SK-N-SH (cell line): ENCODE data around the gene MAP1LC3A. TPM values are rescaled to one million over a fixed set of nuclear protein-coding genes. Genes with fewer than 3 reads are reported as not detected.

Source experiments
- CTCF ChIA-PET: fragments of 300-600, 350-600 bp; formaldehyde crosslinking; extraction: SDS; loops from one replicate; lab custom pipeline; 2021; lab: Yijun Ruan, JAX
- POLR2A ChIA-PET: fragments of 350-600 bp; sonication (Branson Sonifier 250); formaldehyde crosslinking; extraction: SDS; loops from one replicate; lab custom pipeline; 2020; ENCODE audit warnings: antibody characterized with exemption, inconsistent platforms; lab: Yijun Ruan, JAX
- DNase-seq: peaks from one replicate; pipeline ENCODE4 v3.0.0; 2012
- H2AFZ ChIP-seq: fragments of 200-600 bp; sonication (generic); 2 replicates; pipeline ENCODE4 v1.8.1; 2016; ENCODE audit warnings: antibody characterized with exemption, mild to moderate bottlenecking, low read depth
- H3F3A ChIP-seq: fragments of 200-600 bp; sonication (generic); replicated peaks from 2 replicates; pipeline ENCODE3; 2016; ENCODE audit warnings: antibody characterized with exemption, mild to moderate bottlenecking; ENCODE audit not compliant: insufficient read depth
- H3K27ac ChIP-seq, 2 experiments: fragments of 200-500 bp in 1 of 2; fragments of 200-600 bp in 1 of 2; sonication (Bioruptor generic) in 1 of 2; sonication (generic), shearing (Covaris generic) in 1 of 2; 2 replicates each; pipeline versions ENCODE4 v1.5.1 to v1.6.1; 2014 to 2016; ENCODE audit warnings: low read depth in 2 of 2, inconsistent platforms in 1 of 2, low read length in 1 of 2, mild to moderate bottlenecking in 1 of 2, mixed read lengths in 1 of 2
- H3K27me3 ChIP-seq: fragments of 200-600 bp; sonication (generic), shearing (Covaris generic); 2 replicates; pipeline ENCODE4 v1.6.1; 2016; ENCODE audit warnings: mixed run types; ENCODE audit not compliant: insufficient read depth
- H3K36me3 ChIP-seq, 2 experiments: fragments of 200-500 bp in 1 of 2; fragments of 200-600 bp in 1 of 2; sonication (Bioruptor generic) in 1 of 2; sonication (generic) in 1 of 2; replicated peaks in 1 of 2; 2 replicates each; pipeline versions ENCODE3 to v1.5.1; 2014 to 2016; ENCODE audit warnings: low read length in 1 of 2, mild to moderate bottlenecking in 1 of 2; ENCODE audit not compliant: insufficient read depth in 2 of 2, control insufficient read depth in 1 of 2
- H3K4me1 ChIP-seq, 2 experiments: fragments of 200-500 bp in 1 of 2; fragments of 200-600 bp in 1 of 2; sonication (Bioruptor generic) in 1 of 2; sonication (generic), shearing (Covaris generic) in 1 of 2; 2 replicates each; pipeline versions ENCODE4 v1.5.1 to v1.6.1; 2014 to 2016; ENCODE audit warnings: low read depth in 1 of 2, low read length in 1 of 2, mixed run types in 1 of 2; ENCODE audit not compliant: insufficient read depth in 2 of 2, control insufficient read depth in 1 of 2
- H3K4me2 ChIP-seq: fragments of 200-600 bp; sonication (generic), shearing (Covaris generic); 2 replicates; pipeline ENCODE4 v1.6.1; 2017; ENCODE audit warnings: mixed run types
- H3K4me3 ChIP-seq, 2 experiments: fragments of 200-500 bp in 1 of 2; fragments of 200-600 bp in 1 of 2; sonication (Bioruptor generic) in 1 of 2; sonication (generic), shearing (Covaris generic) in 1 of 2; 2 replicates each; pipeline versions ENCODE4 v1.5.1 to v1.8.1; 2014 to 2016; ENCODE audit warnings: low read depth in 2 of 2, inconsistent platforms in 1 of 2, low read length in 1 of 2, mild to moderate bottlenecking in 1 of 2, mixed read lengths in 1 of 2, moderate library complexity in 1 of 2
- H3K79me2 ChIP-seq: fragments of 200-600 bp; sonication (generic); 2 replicates; pipeline ENCODE4 v1.8.1; 2017; ENCODE audit warnings: mild to moderate bottlenecking; ENCODE audit not compliant: insufficient read depth
- H3K9ac ChIP-seq: fragments of 200-600 bp; sonication (generic); 2 replicates; pipeline ENCODE4 v1.6.1; 2017; ENCODE audit warnings: mixed run types
- H3K9me2 ChIP-seq: fragments of 200-600 bp; sonication (generic); 2 replicates; pipeline ENCODE4 v1.6.1; 2017; ENCODE audit warnings: mixed run types
- H3K9me3 ChIP-seq: fragments of 200-600 bp; sonication (generic); 2 replicates; pipeline ENCODE4 v1.6.1; 2017; ENCODE audit warnings: mixed run types, mild to moderate bottlenecking, moderate library complexity
- H4K20me1 ChIP-seq: fragments of 200-600 bp; sonication (generic); 2 replicates; pipeline ENCODE4 v1.6.1; 2017; ENCODE audit warnings: mild to moderate bottlenecking, mixed run types; ENCODE audit not compliant: insufficient read depth
- EP300 ChIP-seq, 2 experiments: IDR thresholded peaks; 2 replicates each; pipeline versions ENCODE4 v1.4.0 to v1.6.1; 2012; ENCODE audit warnings: borderline replicate concordance in 1 of 2, low read depth in 1 of 2, low read length in 1 of 2
- GATA2 ChIP-seq: sonication (generic); formaldehyde crosslinking; IDR thresholded peaks from 2 replicates; pipeline ENCODE4 v1.5.0; 2020; ENCODE audit warnings: mild to moderate bottlenecking, missing genetic modification reagents
- MAX ChIP-seq: IDR thresholded peaks from 2 replicates; pipeline ENCODE4 v1.4.0; 2012; ENCODE audit warnings: low read depth
- NRF1 ChIP-seq: IDR thresholded peaks from 2 replicates; pipeline ENCODE4 v1.6.1; 2012; ENCODE audit warnings: low read depth, mild to moderate bottlenecking, low read length
- POLR2AphosphoS5 ChIP-seq: IDR thresholded peaks from 2 replicates; pipeline ENCODE4 v1.6.1; 2012; ENCODE audit warnings: low read depth, low read length
- REST ChIP-seq: IDR thresholded peaks from 2 replicates; pipeline ENCODE4 v1.6.1; 2012; ENCODE audit warnings: mild to moderate bottlenecking, low read depth, low read length, moderate library complexity
- RFX5 ChIP-seq: IDR thresholded peaks from 2 replicates; pipeline ENCODE4 v1.6.1; 2012; ENCODE audit warnings: mild to moderate bottlenecking, improper control_type of control experiment, low read length
- SIN3A ChIP-seq: IDR thresholded peaks from 2 replicates; pipeline ENCODE4 v1.6.1; 2012; ENCODE audit warnings: low read depth, mild to moderate bottlenecking, low read length, moderate library complexity, borderline replicate concordance
- SMC3 ChIP-seq: IDR thresholded peaks from 2 replicates; pipeline ENCODE4 v1.6.1; 2012; ENCODE audit warnings: low read depth, low read length, improper control_type of control experiment
- TCF12 ChIP-seq: IDR thresholded peaks from 2 replicates; pipeline ENCODE4 v1.4.0; 2012
- USF1 ChIP-seq: IDR thresholded peaks from 2 replicates; pipeline ENCODE4 v1.4.0; 2012; ENCODE audit warnings: low read depth, borderline replicate concordance
- YY1 ChIP-seq: IDR thresholded peaks from 2 replicates; pipeline ENCODE4 v1.4.0; 2012; ENCODE audit warnings: low read depth, mild to moderate bottlenecking
- WGBS: methylation state at CpG from one replicate; pipeline ENCODE4 v1.1.6; 2017; ENCODE audit warnings: low lambda C conversion rate; 5-methylcytosine and 5-hydroxymethylcytosine counted together
- polyA plus RNA-seq, 3 experiments: library from polyadenylated mRNA; depleted of rRNA; stranded (reverse); fragments of >200 nt; gene quantifications; 2 replicates each; pipeline ENCODE4 v1.2.3, GENCODE V29; 2012

The MAP1LC3A gene
- polyA plus RNA-seq, 1 of the 3 experiments (the other 2 are of a cell fraction): 24.9 TPM

DNA sequence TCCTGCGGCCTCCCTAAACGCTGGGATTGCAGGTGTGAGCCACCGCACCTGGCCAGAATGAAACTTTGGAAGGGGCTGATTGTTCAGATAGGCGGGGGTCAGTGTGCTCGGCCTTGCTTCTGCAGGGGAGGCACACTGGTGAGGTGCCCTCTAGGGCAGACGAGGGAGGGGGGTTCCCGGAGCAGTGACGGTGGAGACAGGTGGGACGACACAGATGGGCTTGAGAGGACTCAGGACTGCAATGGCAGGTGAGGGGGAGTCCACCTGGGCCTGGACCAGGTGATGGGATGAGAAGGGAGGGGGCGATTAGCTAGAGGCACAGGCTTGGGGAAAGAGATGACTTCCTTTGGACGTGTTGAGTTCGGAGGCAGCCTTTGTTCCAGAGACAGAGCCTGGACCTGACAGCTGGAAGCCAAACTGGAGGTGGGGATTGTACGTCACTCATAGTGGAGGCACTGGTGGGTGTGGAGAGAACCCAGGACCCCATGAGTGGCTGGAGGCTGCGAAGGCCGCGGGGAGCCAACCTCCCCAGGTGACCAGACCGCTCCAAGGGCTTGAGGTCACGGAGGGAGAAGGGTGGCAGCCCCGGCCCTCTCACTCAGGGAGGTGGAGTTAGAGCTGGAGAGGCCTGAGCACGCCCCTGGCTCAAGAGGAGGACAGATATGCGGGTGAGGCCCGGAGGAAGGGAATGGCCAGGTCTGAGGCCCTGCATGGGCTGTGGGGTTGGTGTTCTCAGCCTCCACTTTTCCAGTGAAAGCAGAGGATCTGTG, 10.5 kb upstream of the MAP1LC3A start:
- POLR2A ChIA-PET: no interaction called here
- Histone ChIP-seq H3K4me1 (no peaks in the 10 kb centered on the region), H3K9ac (no peak overlapping the region), H3K79me2 (no peaks in the 10 kb centered on the region), H3K9me3 (no peaks in the 10 kb centered on the region), H3K4me3 (no peak overlapping the region), H3F3A (no peaks in the 10 kb centered on the region), H3K9me2 (no peaks in the 10 kb centered on the region), H2AFZ (no peak overlapping the region), H3K4me2 (no peak overlapping the region), H4K20me1 (no peaks in the 10 kb centered on the region), H3K36me3 (no peaks in the 10 kb centered on the region), H3K27ac (no peak overlapping the region), H3K27me3 (no peaks in the 10 kb centered on the region)
- no peak for DNase-seq
- CTCF ChIA-PET: interaction anchor here (0.6 to 2.1 kb wide), 4 partner anchors 9 to 235 kb away, joined by 3 to 8 read pairs (median 4); no protein-coding TSS in a partner anchor
- TF ChIP-seq SMC3 (no peak), GATA2 (no peak), TCF12 (no peak), SIN3A (no peak), EP300 (IDR thresholded peaks at IDR 0.05; ENCODE audit: borderline replicate concordance in 1 of 2, low read depth in 1 of 2, low read length in 1 of 2) (no peak), MAX (no peak), NRF1 (no peak), RFX5 (no peak), POLR2AphosphoS5 (no peak), YY1 (no peak), USF1 (no peak), REST (no peak)
- 92% methylated on average over 20 of the region's 22 CpGs for WGBS
